Choroid plexus epithelial cell (primary cell): ENCODE results near the gene LHX2.
"Not testable (repeated sequence)": the region's sequence is repeated elsewhere in the genome, so short reads cannot be mapped to it uniquely, and the experiment has no call there.

Experiments
- DNase-seq: peaks from one replicate; pipeline ENCODE4 v3.0.0-alpha.2; 2010; ENCODE audit warnings: low read depth
- H3K4me3 ChIP-seq: 2 replicates; pipeline ENCODE4 v1.5.1; 2011; ENCODE audit warnings: low read depth, mild to moderate bottlenecking, control low read depth, low read length, moderate library complexity
- CTCF ChIP-seq: conservative IDR thresholded peaks from 2 replicates; pipeline ENCODE4 v1.5.1; 2011; ENCODE audit warnings: low read depth, mild to moderate bottlenecking, control low read depth, inconsistent platforms, low read length, moderate library complexity

LHX2 gene

GRCh38 chr9:123974471-123974870 is 37.1 kb upstream of the LHX2 start:
- no peak for DNase-seq
- no peak for TF ChIP-seq CTCF
- H3K4me3 ChIP-seq = no peak overlapping the region

GRCh38 chr9:123975871-123976270 is 35.7 kb upstream of the LHX2 start:
- no peak for TF ChIP-seq CTCF
- DNase-seq = no peak
- no peak overlapping the region for H3K4me3 ChIP-seq

- not testable (repeated sequence) for DNase-seq, H3K4me3 ChIP-seq
Observed at GRCh38 chr9:123976579-123976978, 35.0 kb upstream of the LHX2 start.

GRCh38 chr9:123978981-123979380 is 32.6 kb upstream of the LHX2 start:
- TF ChIP-seq CTCF = no peak
- no peak for DNase-seq
- no peak overlapping the region for H3K4me3 ChIP-seq

- no peak for DNase-seq
- TF ChIP-seq CTCF = no peak
Observed at GRCh38 chr9:123982535-123982934, 29.0 kb upstream of the LHX2 start.

GRCh38 chr9:123983047-123983446 is 28.5 kb upstream of the LHX2 start:
- no peak for DNase-seq
- no peak overlapping the region for H3K4me3 ChIP-seq
- no peak for TF ChIP-seq CTCF

More at GRCh38 chr9:123982535-123982934, 29.0 kb upstream of the LHX2 start:
- H3K4me3 ChIP-seq = no peak overlapping the region

GRCh38 chr9:123984802-123985201 is 26.8 kb upstream of the LHX2 start:
- H3K4me3 ChIP-seq = no peak overlapping the region
- TF ChIP-seq CTCF = no peak
- no peak for DNase-seq

- no peak for DNase-seq
- H3K4me3 ChIP-seq = no peak overlapping the region
- no peak for TF ChIP-seq CTCF
Observed at GRCh38 chr9:123985869-123986268, 25.7 kb upstream of the LHX2 start.
